GM23338 (cell line): ENCODE measurements around the gene TSHZ2. TPM values are rescaled to one million over a fixed set of nuclear protein-coding genes. Genes with fewer than 3 reads are reported as not detected.

ENCODE experiments used
- ATAC-seq: fragments of 200-7000 bp; cut with Tn5 transposase; 3 replicates; pipeline ENCODE4 v1.9.1; 2020
- DNase-seq: peaks from one replicate; pipeline ENCODE4 v3.0.0-alpha.2; 2015; ENCODE audit warnings: low spot score
- H2AFZ ChIP-seq: fragments of 200-600 bp; sonication (generic); 2 replicates; pipeline ENCODE4 v1.8.0; 2016; ENCODE audit warnings: antibody characterized with exemption, mild to moderate bottlenecking, moderate library complexity
- H3F3A ChIP-seq: fragments of 200-600 bp; sonication (generic); replicated peaks from 2 replicates; pipeline ENCODE4 v1.8.0; 2017; ENCODE audit warnings: antibody characterized with exemption, mixed run types, low read depth
- H3K27ac ChIP-seq: fragments of 200-600 bp; sonication (generic); 2 replicates; pipeline ENCODE4 v1.6.1; 2016; ENCODE audit warnings: low read depth
- H3K27me3 ChIP-seq: fragments of 200-600 bp; sonication (generic); 2 replicates; pipeline ENCODE4 v1.8.0; 2016; ENCODE audit warnings: mild to moderate bottlenecking, mixed run types, moderate library complexity; ENCODE audit not compliant: insufficient read depth
- H3K36me3 ChIP-seq: fragments of 200-600 bp; sonication (generic); 2 replicates; pipeline ENCODE4 v1.8.0; 2016; ENCODE audit warnings: mild to moderate bottlenecking; ENCODE audit not compliant: insufficient read depth
- H3K4me1 ChIP-seq: fragments of 200-600 bp; sonication (generic); 2 replicates; pipeline ENCODE4 v1.8.0; 2016; ENCODE audit warnings: mild to moderate bottlenecking, moderate library complexity; ENCODE audit not compliant: insufficient read depth
- H3K4me2 ChIP-seq: fragments of 200-600 bp; sonication (generic); 2 replicates; pipeline ENCODE4 v1.7.1; 2017; ENCODE audit warnings: mixed run types
- H3K4me3 ChIP-seq: fragments of 200-600 bp; sonication (generic); 2 replicates; pipeline ENCODE4 v1.6.1; 2016; ENCODE audit warnings: mixed run types
- H3K79me2 ChIP-seq: fragments of 200-600 bp; sonication (generic); replicated peaks from 2 replicates; pipeline ENCODE4 v1.8.0; 2017; ENCODE audit warnings: mild to moderate bottlenecking; ENCODE audit not compliant: insufficient read depth
- H3K9me2 ChIP-seq: fragments of 200-600 bp; sonication (generic); 2 replicates; pipeline ENCODE4 v1.8.0; 2017; ENCODE audit not compliant: insufficient read depth
- H4K20me1 ChIP-seq: fragments of 200-600 bp; sonication (generic); replicated peaks from 2 replicates; pipeline ENCODE4 v1.8.0; 2017; ENCODE audit warnings: mild to moderate bottlenecking; ENCODE audit not compliant: insufficient read depth
- H3K27ac Mint-ChIP-seq: 2 replicates; pipeline ENCODE4 v1.8.0; 2020; ENCODE audit warnings: inconsistent platforms, mild to moderate bottlenecking, moderate library complexity, mixed read lengths
- H3K27me3 Mint-ChIP-seq: 3 replicates; pipeline ENCODE4 v1.8.0; 2022; ENCODE audit warnings: low read depth, mild to moderate bottlenecking, moderate library complexity, mixed read lengths, inconsistent platforms; ENCODE audit not compliant: insufficient read depth, poor library complexity
- H3K36me3 Mint-ChIP-seq: 3 replicates; pipeline ENCODE4 v1.8.0; 2021; ENCODE audit warnings: low read depth, mild to moderate bottlenecking, inconsistent platforms, moderate library complexity, mixed read lengths
- H3K4me1 Mint-ChIP-seq: 3 replicates; pipeline ENCODE4 v1.8.0; 2020; ENCODE audit warnings: mild to moderate bottlenecking, inconsistent platforms, mixed read lengths
- H3K4me3 Mint-ChIP-seq: 3 replicates; pipeline ENCODE4 v1.8.0; 2021; ENCODE audit warnings: moderate library complexity, mild to moderate bottlenecking, inconsistent platforms, mixed read lengths
- H3K9me3 Mint-ChIP-seq: 3 replicates; pipeline ENCODE4 v1.8.0; 2020; ENCODE audit warnings: moderate library complexity, mild to moderate bottlenecking, inconsistent platforms, mixed read lengths
- polyA plus RNA-seq: library from polyadenylated mRNA; unstranded; fragments of >200 nt; fragmentation: Nextera tagmentation; extraction: Ambion mirVana; gene quantifications from 2 replicates; pipeline ENCODE4 v1.2.1, GENCODE V29; 2016
- total RNA-seq: library from RNA; depleted of rRNA; stranded (reverse); fragments of >200 nt; shearing (Covaris generic); gene quantifications from 2 replicates; pipeline ENCODE4 v1.2.3, GENCODE V29; 2014
- TF ChIP-seq, protein P1 (sequence below), 2 experiments: fragments of 200-600 bp in 1 of 2; sonication (generic) in 1 of 2; conservative IDR thresholded peaks; 2 replicates each; pipeline versions ENCODE4 v1.5.1 to v1.6.1; 2016 to 2017; ENCODE audit warnings: antibody characterized with exemption in 2 of 2, low read depth in 2 of 2, mild to moderate bottlenecking in 2 of 2, moderate library complexity in 1 of 2
- TF ChIP-seq, protein P2 (sequence below): fragments of 250-450 bp; sonication (Bioruptor Pico); IDR thresholded peaks from 2 replicates; pipeline ENCODE4 v1.5.0; 2020; ENCODE audit warnings: mild to moderate bottlenecking, moderate library complexity

The TSHZ2 gene
- total and polyA plus RNA-seq, 2 experiments from 2014 or later, result 0.49 to 1.3 TPM

DNA sequence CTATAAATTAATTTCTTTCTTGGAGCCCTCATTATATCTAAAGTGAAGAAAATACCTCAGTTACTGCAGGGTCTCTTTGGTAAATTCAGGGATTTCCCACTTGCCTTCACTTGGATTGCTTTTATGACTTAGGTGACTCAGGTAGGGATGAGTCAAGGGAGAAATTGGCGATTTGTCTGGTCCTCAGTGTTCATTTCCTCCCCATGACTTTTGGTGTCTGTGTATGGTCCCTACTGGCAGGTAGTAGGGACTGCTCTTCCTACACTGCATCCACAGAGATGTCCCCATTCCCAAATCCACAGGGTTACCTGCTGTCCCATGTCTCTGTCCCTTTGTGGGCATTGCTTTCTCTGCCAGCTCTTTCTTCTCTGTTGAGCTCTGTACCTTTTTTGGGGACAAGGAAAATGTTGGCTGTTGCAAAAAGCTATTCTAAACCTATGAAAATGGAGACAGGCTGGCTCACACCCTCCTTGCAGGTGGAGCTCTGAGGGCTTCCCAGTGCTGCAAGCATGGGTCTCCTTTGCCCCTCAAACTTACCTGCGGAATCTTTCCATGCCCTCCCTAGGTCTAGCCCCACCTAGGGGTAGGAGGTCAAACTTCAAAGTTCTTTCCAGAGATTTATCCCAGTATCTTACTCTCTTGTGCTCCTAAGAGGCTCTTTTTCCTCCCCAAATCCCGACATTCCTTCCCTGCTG lies 409.6 kb downstream of the TSHZ2 start:
- Mint-ChIP-seq H3K4me1 (peaks cover 8% of the 10 kb centered on the region), H3K9me3 (no peaks in the 10 kb centered on the region), H3K36me3 (no peaks in the 10 kb centered on the region), H3K27me3 (no peaks in the 10 kb centered on the region), H3K4me3 (no peak overlapping the region), H3K27ac (no peak overlapping the region)
- Histone ChIP-seq H3K27ac (no peak overlapping the region), H3K27me3 (no peaks in the 10 kb centered on the region), H2AFZ (0 out of 2 replicates have a peak overlapping the region, but pooled peaks have one; percentile 63), H3F3A (no peaks in the 10 kb centered on the region), H3K79me2 (no peaks in the 10 kb centered on the region), H3K4me1 (peaks cover 8% of the 10 kb centered on the region), H4K20me1 (no peaks in the 10 kb centered on the region), H3K9me2 (no peaks in the 10 kb centered on the region), H3K4me2 (no peak overlapping the region), H3K36me3 (no peaks in the 10 kb centered on the region), H3K4me3 (no peak overlapping the region)
- ATAC-seq (no peak), DNase-seq (peak; percentile 34)
- TF ChIP-seq, protein P1, sequence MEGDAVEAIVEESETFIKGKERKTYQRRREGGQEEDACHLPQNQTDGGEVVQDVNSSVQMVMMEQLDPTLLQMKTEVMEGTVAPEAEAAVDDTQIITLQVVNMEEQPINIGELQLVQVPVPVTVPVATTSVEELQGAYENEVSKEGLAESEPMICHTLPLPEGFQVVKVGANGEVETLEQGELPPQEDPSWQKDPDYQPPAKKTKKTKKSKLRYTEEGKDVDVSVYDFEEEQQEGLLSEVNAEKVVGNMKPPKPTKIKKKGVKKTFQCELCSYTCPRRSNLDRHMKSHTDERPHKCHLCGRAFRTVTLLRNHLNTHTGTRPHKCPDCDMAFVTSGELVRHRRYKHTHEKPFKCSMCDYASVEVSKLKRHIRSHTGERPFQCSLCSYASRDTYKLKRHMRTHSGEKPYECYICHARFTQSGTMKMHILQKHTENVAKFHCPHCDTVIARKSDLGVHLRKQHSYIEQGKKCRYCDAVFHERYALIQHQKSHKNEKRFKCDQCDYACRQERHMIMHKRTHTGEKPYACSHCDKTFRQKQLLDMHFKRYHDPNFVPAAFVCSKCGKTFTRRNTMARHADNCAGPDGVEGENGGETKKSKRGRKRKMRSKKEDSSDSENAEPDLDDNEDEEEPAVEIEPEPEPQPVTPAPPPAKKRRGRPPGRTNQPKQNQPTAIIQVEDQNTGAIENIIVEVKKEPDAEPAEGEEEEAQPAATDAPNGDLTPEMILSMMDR (conservative IDR thresholded peaks at IDR 0.05; ENCODE audit: low read depth in 2 of 2), result peak; percentile 41 to 52
- TF ChIP-seq, protein P2, sequence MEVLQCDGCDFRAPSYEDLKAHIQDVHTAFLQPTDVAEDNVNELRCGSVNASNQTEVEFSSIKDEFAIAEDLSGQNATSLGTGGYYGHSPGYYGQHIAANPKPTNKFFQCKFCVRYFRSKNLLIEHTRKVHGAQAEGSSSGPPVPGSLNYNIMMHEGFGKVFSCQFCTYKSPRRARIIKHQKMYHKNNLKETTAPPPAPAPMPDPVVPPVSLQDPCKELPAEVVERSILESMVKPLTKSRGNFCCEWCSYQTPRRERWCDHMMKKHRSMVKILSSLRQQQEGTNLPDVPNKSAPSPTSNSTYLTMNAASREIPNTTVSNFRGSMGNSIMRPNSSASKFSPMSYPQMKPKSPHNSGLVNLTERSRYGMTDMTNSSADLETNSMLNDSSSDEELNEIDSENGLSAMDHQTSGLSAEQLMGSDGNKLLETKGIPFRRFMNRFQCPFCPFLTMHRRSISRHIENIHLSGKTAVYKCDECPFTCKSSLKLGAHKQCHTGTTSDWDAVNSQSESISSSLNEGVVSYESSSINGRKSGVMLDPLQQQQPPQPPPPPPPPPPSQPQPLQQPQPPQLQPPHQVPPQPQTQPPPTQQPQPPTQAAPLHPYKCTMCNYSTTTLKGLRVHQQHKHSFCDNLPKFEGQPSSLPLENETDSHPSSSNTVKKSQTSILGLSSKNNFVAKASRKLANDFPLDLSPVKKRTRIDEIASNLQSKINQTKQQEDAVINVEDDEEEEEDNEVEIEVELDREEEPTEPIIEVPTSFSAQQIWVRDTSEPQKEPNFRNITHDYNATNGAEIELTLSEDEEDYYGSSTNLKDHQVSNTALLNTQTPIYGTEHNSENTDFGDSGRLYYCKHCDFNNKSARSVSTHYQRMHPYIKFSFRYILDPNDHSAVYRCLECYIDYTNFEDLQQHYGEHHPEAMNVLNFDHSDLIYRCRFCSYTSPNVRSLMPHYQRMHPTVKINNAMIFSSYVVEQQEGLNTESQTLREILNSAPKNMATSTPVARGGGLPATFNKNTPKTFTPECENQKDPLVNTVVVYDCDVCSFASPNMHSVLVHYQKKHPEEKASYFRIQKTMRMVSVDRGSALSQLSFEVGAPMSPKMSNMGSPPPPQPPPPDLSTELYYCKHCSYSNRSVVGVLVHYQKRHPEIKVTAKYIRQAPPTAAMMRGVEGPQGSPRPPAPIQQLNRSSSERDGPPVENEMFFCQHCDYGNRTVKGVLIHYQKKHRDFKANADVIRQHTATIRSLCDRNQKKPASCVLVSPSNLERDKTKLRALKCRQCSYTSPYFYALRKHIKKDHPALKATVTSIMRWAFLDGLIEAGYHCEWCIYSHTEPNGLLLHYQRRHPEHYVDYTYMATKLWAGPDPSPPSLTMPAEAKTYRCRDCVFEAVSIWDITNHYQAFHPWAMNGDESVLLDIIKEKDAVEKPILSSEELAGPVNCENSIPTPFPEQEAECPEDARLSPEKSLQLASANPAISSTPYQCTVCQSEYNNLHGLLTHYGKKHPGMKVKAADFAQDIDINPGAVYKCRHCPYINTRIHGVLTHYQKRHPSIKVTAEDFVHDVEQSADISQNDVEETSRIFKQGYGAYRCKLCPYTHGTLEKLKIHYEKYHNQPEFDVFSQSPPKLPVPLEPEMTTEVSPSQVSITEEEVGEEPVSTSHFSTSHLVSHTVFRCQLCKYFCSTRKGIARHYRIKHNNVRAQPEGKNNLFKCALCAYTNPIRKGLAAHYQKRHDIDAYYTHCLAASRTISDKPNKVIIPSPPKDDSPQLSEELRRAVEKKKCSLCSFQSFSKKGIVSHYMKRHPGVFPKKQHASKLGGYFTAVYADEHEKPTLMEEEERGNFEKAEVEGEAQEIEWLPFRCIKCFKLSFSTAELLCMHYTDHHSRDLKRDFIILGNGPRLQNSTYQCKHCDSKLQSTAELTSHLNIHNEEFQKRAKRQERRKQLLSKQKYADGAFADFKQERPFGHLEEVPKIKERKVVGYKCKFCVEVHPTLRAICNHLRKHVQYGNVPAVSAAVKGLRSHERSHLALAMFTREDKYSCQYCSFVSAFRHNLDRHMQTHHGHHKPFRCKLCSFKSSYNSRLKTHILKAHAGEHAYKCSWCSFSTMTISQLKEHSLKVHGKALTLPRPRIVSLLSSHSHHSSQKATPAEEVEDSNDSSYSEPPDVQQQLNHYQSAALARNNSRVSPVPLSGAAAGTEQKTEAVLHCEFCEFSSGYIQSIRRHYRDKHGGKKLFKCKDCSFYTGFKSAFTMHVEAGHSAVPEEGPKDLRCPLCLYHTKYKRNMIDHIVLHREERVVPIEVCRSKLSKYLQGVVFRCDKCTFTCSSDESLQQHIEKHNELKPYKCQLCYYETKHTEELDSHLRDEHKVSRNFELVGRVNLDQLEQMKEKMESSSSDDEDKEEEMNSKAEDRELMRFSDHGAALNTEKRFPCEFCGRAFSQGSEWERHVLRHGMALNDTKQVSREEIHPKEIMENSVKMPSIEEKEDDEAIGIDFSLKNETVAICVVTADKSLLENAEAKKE (CRISPR knock-in tag), result no peak
